ENCODE results near the gene RNF138. TPM values are rescaled to one million over a fixed set of nuclear protein-coding genes. Genes with fewer than 3 reads are reported as not detected.

Gene RNF138
- total RNA-seq, 4 donors from 2014 or later = 10.7 to 62.7 (median 27.4) TPM

DNA sequence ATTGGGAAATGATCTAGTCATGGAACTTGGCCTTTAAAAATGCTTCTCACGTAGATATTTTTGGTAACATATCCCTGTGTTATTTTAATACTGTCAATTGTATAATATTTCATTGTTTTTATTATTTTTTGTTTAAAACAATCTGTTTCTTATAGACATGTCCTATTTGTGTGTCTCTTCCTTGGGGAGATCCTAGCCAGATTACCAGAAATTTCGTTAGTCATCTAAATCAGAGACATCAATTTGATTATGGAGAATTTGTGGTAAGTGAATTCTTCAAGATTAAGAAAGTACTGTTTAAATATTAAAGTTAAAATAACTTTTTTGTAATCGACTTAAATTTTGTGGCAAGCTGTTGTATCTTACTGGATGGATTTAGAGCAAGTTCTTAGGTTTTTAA lies 34.9 kb downstream of the RNF138 start:
- no peak for TF ChIP-seq POLR2A (IDR thresholded peaks at IDR 0.05)
- TF ChIP-seq, protein P1, sequence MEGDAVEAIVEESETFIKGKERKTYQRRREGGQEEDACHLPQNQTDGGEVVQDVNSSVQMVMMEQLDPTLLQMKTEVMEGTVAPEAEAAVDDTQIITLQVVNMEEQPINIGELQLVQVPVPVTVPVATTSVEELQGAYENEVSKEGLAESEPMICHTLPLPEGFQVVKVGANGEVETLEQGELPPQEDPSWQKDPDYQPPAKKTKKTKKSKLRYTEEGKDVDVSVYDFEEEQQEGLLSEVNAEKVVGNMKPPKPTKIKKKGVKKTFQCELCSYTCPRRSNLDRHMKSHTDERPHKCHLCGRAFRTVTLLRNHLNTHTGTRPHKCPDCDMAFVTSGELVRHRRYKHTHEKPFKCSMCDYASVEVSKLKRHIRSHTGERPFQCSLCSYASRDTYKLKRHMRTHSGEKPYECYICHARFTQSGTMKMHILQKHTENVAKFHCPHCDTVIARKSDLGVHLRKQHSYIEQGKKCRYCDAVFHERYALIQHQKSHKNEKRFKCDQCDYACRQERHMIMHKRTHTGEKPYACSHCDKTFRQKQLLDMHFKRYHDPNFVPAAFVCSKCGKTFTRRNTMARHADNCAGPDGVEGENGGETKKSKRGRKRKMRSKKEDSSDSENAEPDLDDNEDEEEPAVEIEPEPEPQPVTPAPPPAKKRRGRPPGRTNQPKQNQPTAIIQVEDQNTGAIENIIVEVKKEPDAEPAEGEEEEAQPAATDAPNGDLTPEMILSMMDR (IDR thresholded peaks at IDR 0.05) = no peak
- WGBS, 2 donors = 95 to 96% methylated on average over 3 of the region's 3 CpGs

DNA sequence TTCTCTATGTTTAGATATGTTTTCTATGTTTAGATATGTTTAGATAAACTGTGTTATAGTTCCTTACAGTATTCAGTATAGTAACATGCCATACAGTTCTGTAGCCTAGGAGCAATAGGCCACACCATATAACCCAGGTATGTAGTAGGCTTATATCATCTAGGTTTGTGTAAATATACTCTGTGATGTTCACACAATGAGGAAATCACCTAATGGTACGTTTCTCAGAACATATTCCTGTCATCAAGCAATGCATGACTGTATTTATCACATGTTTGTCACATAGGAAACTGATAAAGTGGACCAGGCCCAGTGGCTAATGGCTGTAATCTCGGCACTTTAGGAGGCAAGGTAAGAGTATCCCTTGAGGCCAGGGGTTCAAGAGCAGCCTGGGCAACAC lies 44.0 kb downstream of the RNF138 start:
- WGBS, 2 donors = 95 to 97% methylated on average over 2 of the region's 2 CpGs
- no peaks in the 10 kb centered on the region for H3K27me3 ChIP-seq
- no peaks in the 10 kb centered on the region for H3K36me3 ChIP-seq
- H3K4me1 ChIP-seq = no peaks in the 10 kb centered on the region
- H3K9me3 ChIP-seq = no peaks in the 10 kb centered on the region
- H3K27ac ChIP-seq = no peak overlapping the region
- DNase-seq = no peak
- TF ChIP-seq, protein P1 (IDR thresholded peaks at IDR 0.05) = no peak
- no peak for TF ChIP-seq POLR2A (IDR thresholded peaks at IDR 0.05)
- intact Hi-C loops (cut with DNase I) = no loop called here
- H3K4me3 ChIP-seq (replicated peaks in 1 of 3) = no peak overlapping the region

More for the DNA sequence above, 34.9 kb downstream of the RNF138 start:
- no peak overlapping the region for H3K27ac ChIP-seq
- H3K4me3 ChIP-seq (replicated peaks in 1 of 3) = no peak overlapping the region
- H3K27me3 ChIP-seq = no peaks in the 10 kb centered on the region
- H3K9me3 ChIP-seq = no peaks in the 10 kb centered on the region
- DNase-seq = no peak
- intact Hi-C loops (cut with DNase I) = no loop called here
- H3K4me1 ChIP-seq = no peaks in the 10 kb centered on the region
- peaks cover 3 to 23% of the 10 kb centered on the region in 2 donors for H3K36me3 ChIP-seq

DNA sequence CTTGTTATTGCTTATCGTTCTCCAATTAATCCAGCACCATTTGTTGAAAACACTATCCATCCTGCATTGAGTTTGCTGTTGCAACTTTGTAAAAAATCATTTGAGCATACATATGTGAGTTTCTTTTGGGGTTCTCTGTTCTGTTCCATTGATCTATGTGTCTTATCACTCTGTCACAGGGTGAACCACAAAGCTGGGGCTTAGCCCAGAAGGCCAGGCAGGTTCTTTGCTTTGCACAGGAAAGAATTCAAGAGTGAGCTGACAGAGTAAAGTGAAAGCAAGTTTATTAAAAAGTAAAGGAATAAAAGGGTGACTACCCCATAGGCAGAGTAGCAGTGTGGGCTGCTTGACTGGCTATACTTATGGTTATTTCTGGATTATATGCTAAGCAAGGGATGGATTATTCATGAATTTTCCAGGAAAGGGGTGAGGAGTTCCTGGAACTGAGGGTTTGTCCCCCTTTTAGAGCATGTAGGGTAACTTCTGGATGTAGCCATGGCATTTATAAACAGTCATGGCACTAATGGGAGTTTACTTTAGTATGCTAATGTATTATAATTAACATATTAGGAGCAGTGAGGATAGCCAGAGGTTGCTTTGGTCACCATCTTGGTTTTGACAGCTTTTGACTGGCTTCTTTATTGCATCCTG lies 46.8 kb downstream of the RNF138 start:
- H3K27me3 ChIP-seq = no peaks in the 10 kb centered on the region
- no peaks in the 10 kb centered on the region for H3K9me3 ChIP-seq
- WGBS, 2 donors = 90% methylated on average over 1 of the region's 1 CpG
- no peaks in the 10 kb centered on the region for H3K4me1 ChIP-seq
- no peak for DNase-seq
- no peaks in the 10 kb centered on the region for H3K36me3 ChIP-seq
- no peak overlapping the region for H3K27ac ChIP-seq
- intact Hi-C loops (cut with DNase I) = no loop called here
- no peak for TF ChIP-seq POLR2A (IDR thresholded peaks at IDR 0.05)
- TF ChIP-seq, protein P1 (IDR thresholded peaks at IDR 0.05) = no peak
- no peak overlapping the region for H3K4me3 ChIP-seq (replicated peaks in 1 of 3)

DNA sequence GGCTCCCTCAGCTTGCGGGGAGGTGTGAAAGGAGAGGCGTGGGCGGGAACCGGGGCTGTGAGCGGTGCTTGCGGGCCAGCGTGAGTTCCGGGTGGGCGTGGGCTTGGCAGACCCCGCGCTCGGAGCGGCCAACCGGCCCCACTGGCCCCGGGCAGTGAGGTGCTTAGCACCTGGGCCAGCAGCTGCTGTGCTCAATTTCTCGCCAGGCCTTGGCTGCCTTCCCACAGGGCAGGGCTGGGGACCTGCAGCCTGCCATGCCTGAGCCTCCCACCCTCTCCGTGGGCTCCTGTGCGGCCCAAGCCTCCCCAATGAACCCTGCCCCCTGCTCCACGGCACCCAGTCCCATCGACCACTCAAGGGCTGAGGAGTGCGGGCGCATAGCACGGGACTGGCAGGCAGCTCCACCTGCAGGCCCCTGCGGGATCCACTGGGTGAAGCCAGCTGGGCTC lies 48.2 kb downstream of the RNF138 start:
- DNase-seq = no peak
- Histone ChIP-seq H3K27ac (no peak overlapping the region), H3K9me3 (no peaks in the 10 kb centered on the region), H3K4me1 (no peaks in the 10 kb centered on the region), H3K4me3 (replicated peaks in 1 of 3) (no peak overlapping the region), H3K27me3 (no peaks in the 10 kb centered on the region), H3K36me3 (no peaks in the 10 kb centered on the region)
- intact Hi-C loops (cut with DNase I) = no loop called here
- TF ChIP-seq POLR2A (IDR thresholded peaks at IDR 0.05) = no peak
- TF ChIP-seq, protein P1 (IDR thresholded peaks at IDR 0.05) = no peak
- WGBS, 2 donors = 89 to 91% methylated on average over 10 to 12 of the region's 24 CpGs

DNA sequence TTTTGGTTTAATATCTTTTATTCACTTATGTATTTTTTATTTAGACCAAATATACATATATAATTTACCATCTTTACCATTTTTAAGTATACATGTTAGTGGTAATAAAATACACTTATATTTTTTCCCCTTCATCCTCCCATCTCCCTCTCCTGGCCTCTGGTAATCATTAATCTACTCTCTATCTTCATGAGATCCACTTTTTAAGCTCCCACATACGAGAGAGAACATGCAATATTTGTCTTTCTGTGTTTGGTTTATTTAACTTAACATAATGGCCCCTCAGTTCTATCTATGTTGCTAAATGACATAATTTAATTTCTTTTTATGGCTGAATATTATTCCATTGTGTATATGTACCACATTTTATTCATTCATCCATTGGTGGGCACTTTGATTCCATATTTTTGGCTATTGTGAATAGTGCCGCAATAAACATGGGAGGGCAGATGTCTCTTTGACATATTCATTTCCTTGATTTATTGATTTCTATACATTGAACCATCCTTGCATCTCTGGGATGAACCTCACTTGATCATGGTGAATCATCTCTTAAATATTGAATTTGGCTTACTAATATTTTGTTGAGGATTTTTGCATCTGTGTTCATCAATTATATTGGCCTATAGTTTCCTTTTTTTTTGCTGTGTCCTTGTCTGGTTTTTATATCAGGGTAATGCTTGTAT lies 56.7 kb downstream of the RNF138 start:
- Histone ChIP-seq H3K9me3 (no peaks in the 10 kb centered on the region), H3K4me1 (no peaks in the 10 kb centered on the region), H3K4me3 (replicated peaks in 1 of 3) (no peak overlapping the region), H3K36me3 (no peaks in the 10 kb centered on the region), H3K27ac (no peak overlapping the region), H3K27me3 (no peaks in the 10 kb centered on the region)
- WGBS, 2 donors = 76 to 94% methylated on average over 2 of the region's 2 CpGs
- intact Hi-C loops (cut with DNase I) = no loop called here
- DNase-seq = no peak
- TF ChIP-seq, protein P1 (IDR thresholded peaks at IDR 0.05) = no peak
- TF ChIP-seq POLR2A (IDR thresholded peaks at IDR 0.05) = no peak

Measured in thyroid gland (tissue), 4 donors.